Fibroblast of the aortic adventitia (primary cell): ENCODE measurements around the gene KRT2. TPM values are rescaled to one million over a fixed set of nuclear protein-coding genes. Genes with fewer than 3 reads are reported as not detected.

Source experiments
- DNase-seq: peaks from one replicate; pipeline ENCODE4 v3.0.0-alpha.2; 2010; ENCODE audit warnings: low read depth
- H3K4me3 ChIP-seq: 2 replicates; pipeline ENCODE4 v1.5.1; 2011; ENCODE audit warnings: low read depth, mild to moderate bottlenecking, control low read depth, low read length, moderate library complexity
- total RNA-seq: library from RNA; depleted of rRNA; stranded (reverse); fragments of >200 nt; gene quantifications from 2 replicates; pipeline ENCODE4 v1.2.3, GENCODE V29; 2012; ENCODE audit warnings: low replicate concordance
- TF ChIP-seq, protein P1 (sequence below): IDR thresholded peaks from 2 replicates; pipeline ENCODE4 v1.5.1; 2011; ENCODE audit warnings: mild to moderate bottlenecking, low read length, control low read depth, inconsistent platforms; ENCODE audit not compliant: insufficient read depth

Gene KRT2
- total RNA-seq, 1 donor: not detected

DNA sequence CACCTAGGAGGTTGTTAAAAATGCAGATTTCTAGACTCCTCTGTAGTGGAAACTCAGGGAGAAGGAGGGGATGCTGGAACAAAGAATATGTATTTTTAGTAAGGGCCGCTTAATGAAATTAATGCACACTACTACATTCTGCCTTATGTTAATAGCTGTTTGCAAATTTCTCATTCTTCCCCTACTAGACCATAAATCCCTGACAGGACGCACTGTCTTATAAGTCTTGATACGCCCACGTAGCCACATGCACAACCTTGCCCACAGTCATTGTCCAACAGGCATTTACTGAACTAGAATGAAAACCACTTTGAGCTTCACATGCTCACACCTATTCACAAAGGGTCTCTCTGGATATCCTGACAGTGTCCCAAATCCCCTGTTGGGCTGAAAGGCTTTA, 10.5 kb downstream of the KRT2 start:
- H3K4me3 ChIP-seq: no peak overlapping the region
- TF ChIP-seq, protein P1, sequence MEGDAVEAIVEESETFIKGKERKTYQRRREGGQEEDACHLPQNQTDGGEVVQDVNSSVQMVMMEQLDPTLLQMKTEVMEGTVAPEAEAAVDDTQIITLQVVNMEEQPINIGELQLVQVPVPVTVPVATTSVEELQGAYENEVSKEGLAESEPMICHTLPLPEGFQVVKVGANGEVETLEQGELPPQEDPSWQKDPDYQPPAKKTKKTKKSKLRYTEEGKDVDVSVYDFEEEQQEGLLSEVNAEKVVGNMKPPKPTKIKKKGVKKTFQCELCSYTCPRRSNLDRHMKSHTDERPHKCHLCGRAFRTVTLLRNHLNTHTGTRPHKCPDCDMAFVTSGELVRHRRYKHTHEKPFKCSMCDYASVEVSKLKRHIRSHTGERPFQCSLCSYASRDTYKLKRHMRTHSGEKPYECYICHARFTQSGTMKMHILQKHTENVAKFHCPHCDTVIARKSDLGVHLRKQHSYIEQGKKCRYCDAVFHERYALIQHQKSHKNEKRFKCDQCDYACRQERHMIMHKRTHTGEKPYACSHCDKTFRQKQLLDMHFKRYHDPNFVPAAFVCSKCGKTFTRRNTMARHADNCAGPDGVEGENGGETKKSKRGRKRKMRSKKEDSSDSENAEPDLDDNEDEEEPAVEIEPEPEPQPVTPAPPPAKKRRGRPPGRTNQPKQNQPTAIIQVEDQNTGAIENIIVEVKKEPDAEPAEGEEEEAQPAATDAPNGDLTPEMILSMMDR: no peak
- DNase-seq: no peak

DNA sequence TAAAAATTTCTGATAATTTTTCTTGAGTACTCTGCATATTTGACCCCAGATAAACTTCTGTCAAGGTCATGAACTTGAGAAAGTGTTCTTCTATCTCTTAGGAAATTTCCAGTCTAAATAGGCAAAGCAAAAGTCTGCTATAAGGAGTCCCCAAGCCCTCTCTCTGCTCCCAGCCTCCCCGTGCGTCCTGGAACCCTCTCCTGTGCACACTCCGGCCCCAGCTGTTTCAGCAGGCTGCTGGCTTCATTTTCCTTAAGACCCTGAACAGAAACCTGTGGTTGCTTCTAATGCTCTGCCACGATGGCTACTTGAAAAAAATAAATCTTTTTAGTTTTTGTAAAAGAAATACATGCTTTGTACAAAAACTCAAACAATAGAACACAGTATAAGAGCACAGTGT, 14.7 kb downstream of the KRT2 start:
- TF ChIP-seq, protein P1: no peak
- no peak overlapping the region for H3K4me3 ChIP-seq
- no peak for DNase-seq

DNA sequence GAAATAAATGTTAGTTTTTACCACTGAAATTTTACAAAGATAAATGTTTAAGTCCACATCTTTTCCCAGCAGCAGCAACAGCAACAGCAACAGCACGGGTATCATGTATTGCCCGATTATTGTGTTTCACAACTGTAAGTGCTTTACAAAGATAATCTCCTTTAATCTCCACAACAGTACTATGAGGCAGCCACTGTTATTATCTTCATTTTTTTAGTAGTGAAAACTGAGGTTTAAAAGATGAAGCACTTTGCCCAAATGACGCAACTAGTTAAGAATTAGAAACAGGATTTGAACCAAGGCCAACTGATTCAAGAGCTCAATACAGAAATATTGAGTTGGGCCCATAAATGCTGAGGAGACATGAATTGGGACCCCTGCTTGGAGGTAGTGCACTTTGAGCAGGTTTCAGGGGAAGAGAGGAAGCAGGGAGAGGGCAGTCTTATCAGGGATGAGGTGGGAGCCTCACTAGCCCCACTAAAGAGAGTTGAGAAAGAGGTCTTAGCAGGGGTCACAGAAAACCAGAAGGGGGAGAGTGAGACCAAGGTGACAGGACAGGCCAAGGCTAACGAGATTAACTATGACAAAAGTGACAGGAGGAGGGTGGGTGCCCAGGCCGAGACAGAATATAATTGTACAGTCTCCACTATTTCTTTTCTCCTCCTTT, 15.3 kb downstream of the KRT2 start:
- TF ChIP-seq, protein P1: no peak
- H3K4me3 ChIP-seq: no peak overlapping the region
- peak; percentile 2 for DNase-seq

DNA sequence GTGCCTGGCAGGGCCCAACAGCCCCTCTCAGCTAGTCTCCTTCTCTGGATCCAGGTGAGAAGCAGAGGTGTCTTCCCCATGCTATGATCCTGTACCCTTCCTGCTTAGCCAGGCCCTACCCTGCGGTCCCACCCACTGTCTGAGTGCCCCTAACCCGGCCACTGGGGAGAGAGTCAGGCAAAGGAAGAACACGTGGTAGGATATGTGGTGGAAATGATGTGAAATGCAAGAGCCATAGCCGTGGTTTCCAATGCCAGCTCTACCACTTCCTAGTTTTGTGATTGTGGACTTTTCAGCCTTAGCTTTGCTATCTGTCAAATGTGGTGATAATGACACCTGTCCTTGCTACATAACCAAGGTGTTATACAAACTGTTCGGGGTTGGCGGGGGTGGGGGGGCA, 15.8 kb downstream of the KRT2 start:
- TF ChIP-seq, protein P1: no peak
- DNase-seq: no peak
- no peak overlapping the region for H3K4me3 ChIP-seq

DNA sequence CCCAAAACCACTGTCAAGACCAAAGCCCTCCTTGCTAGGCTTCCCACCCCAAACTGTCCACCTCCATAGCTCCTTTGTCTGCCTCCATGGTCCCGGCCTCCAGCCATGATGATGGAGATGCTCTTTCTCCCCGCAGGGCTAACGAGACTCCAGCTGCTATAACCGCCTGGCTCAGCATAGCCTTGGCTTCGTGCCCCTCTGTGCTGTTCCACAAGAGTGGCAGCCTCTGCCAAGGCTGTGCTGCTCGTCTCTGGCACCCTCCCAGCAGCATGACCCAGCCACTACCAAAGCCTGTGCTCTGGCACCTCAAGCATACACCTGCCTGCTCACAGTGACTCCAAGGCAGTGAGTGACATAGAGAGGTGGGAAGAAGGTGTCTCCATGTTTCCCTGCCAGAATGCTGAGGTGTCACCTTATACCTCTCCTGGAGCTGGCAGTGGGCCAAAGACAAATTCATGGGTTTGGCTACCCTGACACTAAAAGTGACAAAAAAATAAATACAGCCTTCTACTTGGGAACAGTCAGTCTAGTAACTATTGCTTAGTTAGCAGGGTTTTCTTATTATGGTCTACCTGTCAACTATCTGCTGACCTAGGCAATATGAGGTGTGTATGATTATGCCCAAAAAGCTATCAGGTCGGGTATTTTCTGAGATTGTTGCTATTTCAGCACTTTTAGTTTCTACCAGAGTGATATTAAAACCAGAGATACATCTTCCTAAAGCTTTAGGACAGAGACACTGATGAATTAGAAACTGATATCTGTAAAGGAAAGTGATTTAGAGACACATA, 17.6 kb downstream of the KRT2 start:
- TF ChIP-seq, protein P1: no peak
- no peak overlapping the region for H3K4me3 ChIP-seq
- DNase-seq: no peak

DNA sequence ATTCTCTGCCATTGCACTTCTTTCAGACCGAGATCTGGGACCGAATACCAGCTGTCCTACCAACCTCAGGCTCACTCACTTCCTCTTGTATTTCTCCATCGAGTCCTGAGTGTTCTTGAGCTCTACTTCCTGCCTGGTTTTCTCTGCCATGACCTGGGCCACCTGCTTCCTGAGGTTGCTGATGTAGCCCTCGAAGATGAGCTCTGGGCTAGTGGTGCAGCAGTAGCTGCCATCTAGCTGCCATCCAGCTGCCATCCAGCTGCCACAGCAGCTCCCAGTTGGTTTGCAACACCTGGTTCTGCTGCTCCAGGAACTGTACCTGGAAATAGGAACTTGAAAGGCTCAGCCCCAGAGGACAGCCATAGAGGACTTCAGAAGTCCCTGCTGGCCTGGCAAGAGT, 18.6 kb downstream of the KRT2 start:
- TF ChIP-seq, protein P1: no peak
- no peak overlapping the region for H3K4me3 ChIP-seq
- DNase-seq: no peak
